Stimulated activated naive CD8-positive, alpha-beta T cell treated with anti-CD3 and anti-CD28 coated beads, Interleukin-15, Interleukin-2, amounts not matched to agents 100 ng/mL and 50 ng/mL, for 24 hours (primary cell): ENCODE results near the gene OLIG2.

ENCODE experiments used
- H3K27ac Mint-ChIP-seq: one replicate; pipeline ENCODE4 v1.8.0; 2021; ENCODE audit warnings: mild to moderate bottlenecking, mixed read lengths
- H3K27me3 Mint-ChIP-seq: one replicate; pipeline ENCODE4 v1.8.0; 2021; ENCODE audit warnings: mixed read lengths
- H3K36me3 Mint-ChIP-seq: one replicate; pipeline ENCODE4 v1.8.0; 2021; ENCODE audit warnings: low read depth, mixed read lengths
- H3K4me1 Mint-ChIP-seq: one replicate; pipeline ENCODE4 v1.8.0; 2021; ENCODE audit warnings: low read depth, mixed read lengths
- H3K4me3 Mint-ChIP-seq: one replicate; pipeline ENCODE4 v1.8.0; 2021; ENCODE audit warnings: mild to moderate bottlenecking, mixed read lengths
- H3K9me3 Mint-ChIP-seq: one replicate; pipeline ENCODE4 v1.8.0; 2021; ENCODE audit warnings: mixed read lengths

The OLIG2 gene

DNA sequence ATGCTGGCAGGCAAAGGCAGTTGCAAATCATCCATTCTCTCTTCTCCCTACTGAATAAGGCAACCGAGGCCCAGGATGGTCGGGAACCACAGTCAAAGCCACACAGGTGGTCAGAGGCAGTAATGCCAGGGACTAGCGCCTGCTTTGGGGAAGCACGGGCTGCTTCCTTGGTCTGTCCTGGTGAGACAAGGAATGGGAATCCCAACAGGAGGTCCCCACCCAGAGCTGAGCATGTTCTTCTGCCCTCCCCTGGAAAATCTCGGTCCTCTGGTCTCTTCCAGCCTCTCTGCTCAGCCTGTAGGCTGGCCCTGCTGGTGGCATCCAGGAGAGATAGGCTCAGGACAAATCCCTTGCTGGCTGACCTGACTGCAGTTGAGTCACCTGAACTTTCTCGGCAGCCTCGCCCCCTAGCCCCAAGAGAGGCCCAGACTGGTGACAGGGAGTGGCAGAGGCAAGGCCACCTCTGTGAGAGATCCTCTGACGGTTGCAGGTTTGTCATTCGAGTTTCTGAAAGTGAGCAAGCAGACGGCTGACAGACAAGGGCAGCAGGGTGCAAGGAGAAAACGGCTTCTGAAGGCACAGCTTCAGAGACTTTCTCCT lies 50.0 kb downstream of the OLIG2 start:
- Mint-ChIP-seq H3K9me3 (no peaks in the 10 kb centered on the region), H3K27me3 (peaks cover 59% of the 10 kb centered on the region), H3K27ac (no peak overlapping the region), H3K36me3 (no peaks in the 10 kb centered on the region), H3K4me1 (peaks cover 30% of the 10 kb centered on the region), H3K4me3 (no peak overlapping the region)

GRCh38 chr21:33076600-33077329 lies 51.0 kb downstream of the OLIG2 start:
- Mint-ChIP-seq H3K4me1 (peaks cover 21% of the 10 kb centered on the region), H3K27me3 (peaks cover 51% of the 10 kb centered on the region)

More at GRCh38 chr21:33076600-33077329, 51.0 kb downstream of the OLIG2 start:
- no peaks in the 10 kb centered on the region for H3K9me3 Mint-ChIP-seq
- no peak overlapping the region for H3K4me3 Mint-ChIP-seq
- H3K27ac Mint-ChIP-seq = no peak overlapping the region
- no peaks in the 10 kb centered on the region for H3K36me3 Mint-ChIP-seq
